Body of pancreas (tissue), 4 donors: ENCODE data around the gene HOXB3. TPM values are rescaled to one million over a fixed set of nuclear protein-coding genes. Genes with fewer than 3 reads are reported as not detected.

Experiments
- ATAC-seq: fragments of 150-250 bp; one replicate; pipeline ENCODE4 v1.9.1; 2016
- DNase-seq, 4 donors: peaks; one replicate each; pipeline ENCODE4 v3.0.0-alpha.2; 2019
- H3K27ac ChIP-seq, 4 donors: fragments of 200-600 bp; sonication (generic); 1 replicate in 3 of 4; 2 replicates in 1 of 4; pipeline versions ENCODE4 v1.5.1 to v1.6.1; 2016 to 2019; ENCODE audit warnings: mild to moderate bottlenecking in 1 of 4, mixed read lengths in 1 of 4, moderate library complexity in 1 of 4
- H3K27me3 ChIP-seq, 2 donors: fragments of 200-600 bp; sonication (generic); one replicate each; pipeline ENCODE4 v1.6.0; 2016; ENCODE audit warnings: mild to moderate bottlenecking in 1 of 2
- H3K36me3 ChIP-seq, 2 donors: fragments of 200-600 bp; sonication (generic); replicated peaks in 1 of 2; 2 replicates each; pipeline ENCODE4 v1.5.1; 2016; ENCODE audit warnings: low read depth in 2 of 2; ENCODE audit not compliant: insufficient read depth in 1 of 2
- H3K4me1 ChIP-seq: fragments of 200-600 bp; sonication (generic); one replicate; pipeline ENCODE4 v1.6.0; 2016
- H3K4me3 ChIP-seq, 2 donors: fragments of 200-600 bp; sonication (generic); 1 replicate in 1 of 2; 2 replicates in 1 of 2; pipeline ENCODE4 v1.5.1; 2016 to 2019
- H3K9me3 ChIP-seq, 3 donors: fragments of 200-600 bp; sonication (generic); 1 replicate in 2 of 3; 2 replicates in 1 of 3; pipeline ENCODE4 v1.5.1; 2016
- POLR2A ChIP-seq, 3 donors: fragments of 450-650 bp; IDR thresholded peaks; one replicate each; pipeline ENCODE4 v1.6.1; 2016; ENCODE audit warnings: antibody characterized with exemption in 3 of 3, mild to moderate bottlenecking in 2 of 3
- WGBS, 2 donors: methylation state at CpG; one replicate each; pipeline ENCODE4 v1.1.5; 2017; 5-methylcytosine and 5-hydroxymethylcytosine counted together
- intact Hi-C: fragments of 100-400 bp; cut with DNase I; formaldehyde crosslinking; loops from one replicate; pipeline ENCODE4 v1.15.1; 2023
- total RNA-seq, 2 donors: library from RNA; depleted of rRNA; stranded (reverse); fragments of >200 nt; gene quantifications; one replicate each; pipeline ENCODE4 v1.1.0, GENCODE V29; 2016
- TF ChIP-seq, protein P1 (sequence below), 7 experiments: fragments of 450-650 bp in 4 of 7; fragments of 200-600 bp in 3 of 7; sonication (generic) in 3 of 7; IDR thresholded peaks; one replicate each; pipeline ENCODE4 v1.5.1; 2016 to 2019; ENCODE audit warnings: antibody characterized with exemption in 7 of 7

The HOXB3 gene
- total RNA-seq, 2 donors from 2014 or later, result 2.9 TPM; not detected in 1

- no peak for TF ChIP-seq POLR2A (IDR thresholded peaks at IDR 0.05)
- TF ChIP-seq, protein P1, sequence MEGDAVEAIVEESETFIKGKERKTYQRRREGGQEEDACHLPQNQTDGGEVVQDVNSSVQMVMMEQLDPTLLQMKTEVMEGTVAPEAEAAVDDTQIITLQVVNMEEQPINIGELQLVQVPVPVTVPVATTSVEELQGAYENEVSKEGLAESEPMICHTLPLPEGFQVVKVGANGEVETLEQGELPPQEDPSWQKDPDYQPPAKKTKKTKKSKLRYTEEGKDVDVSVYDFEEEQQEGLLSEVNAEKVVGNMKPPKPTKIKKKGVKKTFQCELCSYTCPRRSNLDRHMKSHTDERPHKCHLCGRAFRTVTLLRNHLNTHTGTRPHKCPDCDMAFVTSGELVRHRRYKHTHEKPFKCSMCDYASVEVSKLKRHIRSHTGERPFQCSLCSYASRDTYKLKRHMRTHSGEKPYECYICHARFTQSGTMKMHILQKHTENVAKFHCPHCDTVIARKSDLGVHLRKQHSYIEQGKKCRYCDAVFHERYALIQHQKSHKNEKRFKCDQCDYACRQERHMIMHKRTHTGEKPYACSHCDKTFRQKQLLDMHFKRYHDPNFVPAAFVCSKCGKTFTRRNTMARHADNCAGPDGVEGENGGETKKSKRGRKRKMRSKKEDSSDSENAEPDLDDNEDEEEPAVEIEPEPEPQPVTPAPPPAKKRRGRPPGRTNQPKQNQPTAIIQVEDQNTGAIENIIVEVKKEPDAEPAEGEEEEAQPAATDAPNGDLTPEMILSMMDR (IDR thresholded peaks at IDR 0.05), result no peak
- 2 to 4% methylated on average over 30 to 66 of the region's 66 CpGs for WGBS, 2 donors
Observed at GRCh38 chr17:48624544-48625494, 34.8 kb upstream of the HOXB3 start.

DNA sequence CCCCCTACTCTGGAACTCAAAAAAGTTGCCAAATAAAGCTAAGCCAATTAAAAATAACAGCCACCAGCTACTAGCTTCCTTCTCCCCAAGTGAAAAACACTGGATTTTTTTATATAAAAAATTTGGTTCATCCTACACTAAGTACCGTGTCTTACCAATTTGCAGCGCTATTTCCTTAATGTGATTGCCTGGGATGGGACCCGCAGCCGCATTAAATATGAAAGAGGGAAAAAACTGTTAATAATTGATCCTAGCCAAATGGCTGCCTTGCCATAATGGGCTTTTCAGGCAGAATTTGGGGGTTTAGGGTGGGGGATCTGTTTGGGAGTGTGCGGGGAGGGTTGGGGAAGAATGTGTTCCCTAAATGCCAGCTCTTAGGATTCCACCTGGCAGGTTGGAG lies 34.1 kb upstream of the HOXB3 start:
- no peaks in the 10 kb centered on the region for H3K36me3 ChIP-seq
- DNase-seq (no peak), ATAC-seq (no peak)
- TF ChIP-seq, protein P1 (IDR thresholded peaks at IDR 0.05), result no peak
- TF ChIP-seq POLR2A (IDR thresholded peaks at IDR 0.05), result no peak
- no peak overlapping the region for H3K4me3 ChIP-seq
- peaks cover 0 to 77% of the 10 kb centered on the region in 2 donors for H3K27me3 ChIP-seq
- intact Hi-C loops, result loop anchor here (10.0 kb wide), 1 partner anchor 469 kb away; no protein-coding TSS in a partner anchor
- H3K27ac ChIP-seq, result no peak overlapping the region
- no peaks in the 10 kb centered on the region for H3K9me3 ChIP-seq
- 6 to 21% methylated on average over 5 of the region's 5 CpGs for WGBS, 2 donors
- H3K4me1 ChIP-seq, result peaks cover 22% of the 10 kb centered on the region

More at GRCh38 chr17:48624544-48625494, 34.8 kb upstream of the HOXB3 start:
- ATAC-seq, result no peak
- Histone ChIP-seq H3K27me3 (peaks cover 0 to 73% of the 10 kb centered on the region in 2 donors), H3K4me1 (peaks cover 19% of the 10 kb centered on the region), H3K9me3 (no peaks in the 10 kb centered on the region), H3K36me3 (no peaks in the 10 kb centered on the region), H3K27ac (no peak overlapping the region), H3K4me3 (no peak overlapping the region)
- no peak for DNase-seq
- intact Hi-C loops, result loop anchor here (10.0 kb wide), 1 partner anchor 470 kb away; no protein-coding TSS in a partner anchor

DNA sequence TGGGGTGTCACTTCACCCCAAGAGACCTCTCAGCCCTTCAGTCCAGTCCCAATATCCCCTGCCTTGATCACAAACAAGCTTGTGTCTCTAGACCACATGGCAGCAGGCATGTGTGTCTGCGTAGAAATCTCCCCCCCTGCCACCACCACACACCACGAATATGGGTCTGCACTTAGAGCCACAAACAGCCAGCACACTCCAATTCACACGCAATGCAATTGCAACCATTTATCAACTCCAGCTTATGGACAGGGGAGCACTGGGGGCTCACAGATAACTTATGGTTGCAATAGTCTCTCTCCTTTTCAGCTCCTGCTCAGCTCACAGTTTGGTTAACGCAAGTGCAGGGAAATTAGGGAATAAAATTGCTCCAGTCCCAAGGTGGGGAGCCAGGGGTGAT lies 33.5 kb upstream of the HOXB3 start:
- Histone ChIP-seq H3K27me3 (peaks cover 0 to 71% of the 10 kb centered on the region in 2 donors), H3K36me3 (no peaks in the 10 kb centered on the region), H3K27ac (no peak overlapping the region), H3K4me3 (no peak overlapping the region), H3K9me3 (no peaks in the 10 kb centered on the region), H3K4me1 (peaks cover 27% of the 10 kb centered on the region)
- 9 to 18% methylated on average over 2 to 4 of the region's 4 CpGs for WGBS, 2 donors
- ATAC-seq (no peak), DNase-seq (no peak)
- intact Hi-C loops, result loop anchor here (10.0 kb wide), 1 partner anchor 469 kb away; no protein-coding TSS in a partner anchor
- TF ChIP-seq, protein P1 (IDR thresholded peaks at IDR 0.05), result no peak
- no peak for TF ChIP-seq POLR2A (IDR thresholded peaks at IDR 0.05)

DNA sequence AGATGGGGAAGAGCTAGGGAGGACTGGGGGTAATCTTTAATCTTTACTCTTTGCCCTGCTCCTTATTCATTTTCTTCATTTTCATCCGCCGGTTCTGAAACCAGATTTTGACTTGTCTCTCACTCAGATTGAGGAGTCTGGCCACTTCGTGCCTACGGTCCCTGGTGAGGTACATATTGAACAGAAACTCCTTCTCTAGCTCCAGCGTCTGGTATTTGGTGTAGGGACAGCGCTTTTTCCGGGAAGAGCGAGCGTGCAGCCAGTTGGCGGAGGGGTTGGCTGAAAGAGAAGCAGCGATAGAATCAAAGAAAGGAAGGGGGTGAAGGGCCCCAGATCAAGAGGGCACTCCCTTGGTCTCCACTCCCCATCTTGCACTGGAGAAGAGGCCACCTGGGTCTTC lies 32.8 kb upstream of the HOXB3 start:
- Histone ChIP-seq H3K27ac (no peak overlapping the region), H3K9me3 (no peaks in the 10 kb centered on the region), H3K4me1 (peaks cover 27% of the 10 kb centered on the region), H3K36me3 (no peaks in the 10 kb centered on the region), H3K4me3 (no peak overlapping the region), H3K27me3 (peaks cover 0 to 70% of the 10 kb centered on the region in 2 donors)
- no peak for TF ChIP-seq POLR2A (IDR thresholded peaks at IDR 0.05)
- TF ChIP-seq, protein P1 (IDR thresholded peaks at IDR 0.05), result no peak
- no peak for ATAC-seq
- intact Hi-C loops, result loop anchor here (10.0 kb wide), 1 partner anchor 468 kb away; no protein-coding TSS in a partner anchor
- 18 to 21% methylated on average over 11 of the region's 11 CpGs for WGBS, 2 donors
- no peak for DNase-seq
